ENCODE measurements around the gene RTBDN. TPM values are rescaled to one million over a fixed set of nuclear protein-coding genes. Genes with fewer than 3 reads are reported as not detected.
A peak's percentile ranks its signal among the peaks of the same experiment; 100 is the strongest.

The RTBDN gene
- total and polyA plus RNA-seq, 2 of the 8 experiments (the other 6 are each of a cell fraction or from before 2014, with no cell fraction given) = 4.0 to 4.8 TPM

GRCh38 chr19:12778017-12778904 lies 56.1 kb downstream of the RTBDN start:
- peak overlapping the region; percentile 95 for H3K4ac ChIP-seq (replicated peaks; ENCODE audit: insufficient read length, low read depth, low read length)
- H3K23me2 ChIP-seq (ENCODE audit: low read depth, low read length) = peaks cover 27% of the 10 kb centered on the region; the same call in 1 of the 2 replicates
- ChIA-PET POLR2A (ENCODE audit: partially characterized antibody) (interaction anchor here (0.9 to 16.6 kb wide), 15 partner anchors 10 to 155 kb away, joined by 3 to 317 read pairs (median 5); partner anchors contain the start of genes FARSA, GCDH, GET3 and JUNB), CTCF (ENCODE audit: partially characterized antibody) (interaction anchor here (0.6 to 11.2 kb wide), 22 partner anchors 9 to 333 kb away, joined by 3 to 277 read pairs (median 4); partner anchors contain the start of genes GET3, JUNB, RNASEH2A and RTBDN)
- H2BK12ac ChIP-seq (ENCODE audit: low read depth, low read length) = peak overlapping the region; percentile 75; the same call in 1 of the 2 replicates
- H2BK20ac ChIP-seq (ENCODE audit: low read length) = no peak overlapping the region
- H4K8ac ChIP-seq (ENCODE audit: extremely low read depth, insufficient read depth, low read length) = peak overlapping the region; percentile 88
- no peak overlapping the region for H2BK120ac ChIP-seq (replicated peaks; ENCODE audit: low read depth, low read length)
- no peak overlapping the region for H2AFZ ChIP-seq (ENCODE audit: low read length)
- peak overlapping the region; percentile 72 for H4K5ac ChIP-seq (ENCODE audit: insufficient read length, low read depth, low read length)
- H3K27me3 ChIP-seq (replicated peaks in 1 of 4; ENCODE audit: control insufficient read depth in 3 of 4, extremely low read depth in 1 of 4, insufficient read depth in 3 of 4, low read length in 3 of 4) = no peaks in the 10 kb centered on the region
- peak overlapping the region; percentile 85 for H2BK5ac ChIP-seq (ENCODE audit: low read depth, low read length)
- H3K23ac ChIP-seq (ENCODE audit: insufficient read length) = no peak overlapping the region
- H3K9me3 ChIP-seq (ENCODE audit: insufficient read depth in 2 of 2, low read depth in 1 of 2, low read length in 1 of 2) = no peaks in the 10 kb centered on the region
- H3K14ac ChIP-seq (ENCODE audit: insufficient read length) = no peak overlapping the region
- H3K27ac ChIP-seq (ENCODE audit: low read depth, low read length) = 0 out of 2 replicates have a peak overlapping the region, but pooled peaks have one; percentile 22
- peak overlapping the region in 2 of 4 experiments; percentile 31 to 38; a peak in 3 of 7 replicates for H3K9ac ChIP-seq (replicated peaks in 1 of 4; ENCODE audit: extremely low read depth in 1 of 4, low read depth in 3 of 4, low read length in 3 of 4)
- peak overlapping the region; percentile 94 for H3K18ac ChIP-seq (ENCODE audit: extremely low read depth, low read length)
- H3K4me1 ChIP-seq (replicated peaks in 1 of 4; ENCODE audit: control insufficient read depth in 3 of 4, insufficient read depth in 4 of 4, low read length in 3 of 4) = peaks cover 0 to 25% (median 17%) of the 10 kb centered on the region in 4 experiments; a peak in 6 of 7 replicates
- peak overlapping the region; percentile 75 for H4K91ac ChIP-seq (replicated peaks; ENCODE audit: insufficient read length, low read length)
- 6% methylated on average over 29 of the region's 44 CpGs; no CpG with 5 or more reads in 1 of the 2 experiments for WGBS, 2 experiments (ENCODE audit: extremely low coverage in 1 of 2, insufficient coverage in 1 of 2, insufficient read length in 1 of 2, insufficient replicate concordance in 2 of 2, low coverage in 1 of 2, low lambda C conversion rate in 2 of 2, missing lambda C conversion rate in 1 of 2)
- H3K56ac ChIP-seq (replicated peaks; ENCODE audit: insufficient read length, low read depth, low read length) = peak overlapping the region; percentile 70
- H2AK5ac ChIP-seq (ENCODE audit: low read depth, low read length) = no peak overlapping the region
- H2BK15ac ChIP-seq (ENCODE audit: low read length) = peak overlapping the region; percentile 31; the same call in 1 of the 2 replicates
- no peaks in the 10 kb centered on the region for H3K79me1 ChIP-seq (ENCODE audit: low read depth, low read length)
- H4K20me1 ChIP-seq (replicated peaks in 1 of 2; ENCODE audit: control insufficient read depth in 1 of 2, insufficient read depth in 2 of 2, low read length in 2 of 2) = no peaks in the 10 kb centered on the region
- H3K4me2 ChIP-seq (ENCODE audit: insufficient read depth in 1 of 2, low read depth in 2 of 2, low read length in 2 of 2) = peak overlapping the region; percentile 93 to 94
- DNase-seq (ENCODE audit: low read depth in 1 of 2, low spot score in 2 of 2) (peak in 1 of 2 experiments; percentile 76), FAIRE-seq (no peak)
- no peaks in the 10 kb centered on the region for H3K79me2 ChIP-seq (ENCODE audit: control insufficient read depth in 1 of 2, insufficient read depth in 2 of 2, low read length in 2 of 2)
- H3K36me3 ChIP-seq (ENCODE audit: control insufficient read depth in 2 of 4, insufficient read depth in 4 of 4, low read length in 3 of 4) = no peaks in the 10 kb centered on the region
- peak overlapping the region; percentile 40 to 69 (median 62) for H3K4me3 ChIP-seq (ENCODE audit: extremely low read depth in 1 of 4, insufficient read depth in 2 of 4, low read depth in 3 of 4, low read length in 4 of 4)
- TF ChIP-seq E2F6 (IDR thresholded peaks at IDR 0.05) (no peak), EGR1 (IDR thresholded peaks at IDR 0.05; ENCODE audit: borderline replicate concordance, low read depth, low read length) (no peak), JUND (IDR thresholded peaks at IDR 0.05; ENCODE audit: low read length) (no peak), BCL11A (IDR thresholded peaks at IDR 0.05; ENCODE audit: low read depth in 2 of 2, low read length in 2 of 2) (no peak), POLR2A (IDR thresholded peaks at IDR 0.05; ENCODE audit: control extremely low read depth in 1 of 2, low read depth in 2 of 2, low read length in 2 of 2) (no peak), ASH2L (IDR thresholded peaks at IDR 0.05; ENCODE audit: low read length) (no peak), SP1 (IDR thresholded peaks at IDR 0.05; ENCODE audit: low read depth, low read length) (no peak), PHF8 (conservative IDR thresholded peaks at IDR 0.05; ENCODE audit: low read depth, low read length) (0 out of 2 replicates have a peak, but pooled peaks have one; percentile 26), SP4 (IDR thresholded peaks at IDR 0.05; ENCODE audit: low read length) (no peak), BACH1 (IDR thresholded peaks at IDR 0.05; ENCODE audit: low read length) (peak; percentile 40; the same call in 1 of the 2 replicates), RNF2 (IDR thresholded peaks at IDR 0.05; ENCODE audit: borderline replicate concordance, low read depth, low read length, missing control alignments, poor library complexity, severe bottlenecking) (no peak)

Measured in H1 (cell line).